ENCODE measurements around the gene APOF. TPM values are rescaled to one million over a fixed set of nuclear protein-coding genes. Genes with fewer than 3 reads are reported as not detected.

APOF gene
- total and polyA plus RNA-seq, 9 of the 15 experiments (the other 6 are each of a cell fraction or from before 2014, with no cell fraction given) = 0.09 to 0.15 (median 0.12) TPM; not detected in 5

GRCh38 chr12:56341616-56342015 is 21.0 kb downstream of the APOF start:
- peaks cover 42% of the 10 kb centered on the region; the same call in 2 of the 3 replicates for H3K36me3 ChIP-seq (ENCODE audit: control insufficient read depth, insufficient read depth, low read length)
- H3K27ac ChIP-seq (ENCODE audit: extremely low read depth, low read depth, low read length) = peak overlapping the region; percentile 40; the same call in 1 of the 3 replicates
- no TSS peak for BruUV-seq (replicated peaks)
- H3K79me2 ChIP-seq (ENCODE audit: control insufficient read depth, insufficient read depth, low read length) = peaks cover 7% of the 10 kb centered on the region; the same call in 2 of the 3 replicates
- TF ChIP-seq E2F4 (CRISPR knock-in tag; IDR thresholded peaks at IDR 0.05; ENCODE audit: low read depth) = no peak
- no peak for TF ChIP-seq SREBF2 (CRISPR knock-in tag; IDR thresholded peaks at IDR 0.05)
- no peak for TF ChIP-seq ZNF785 (CRISPR knock-in tag; IDR thresholded peaks at IDR 0.05)
- TF ChIP-seq RCOR1 (IDR thresholded peaks at IDR 0.05; ENCODE audit: borderline replicate concordance in 1 of 2, low read depth in 2 of 2, low read length in 2 of 2) = no peak
- TF ChIP-seq NCOR1 (IDR thresholded peaks at IDR 0.05) = no peak
- TF ChIP-seq CREM (IDR thresholded peaks at IDR 0.05; ENCODE audit: low read depth) = no peak
- no peak for TF ChIP-seq ZNF224 (CRISPR knock-in tag; IDR thresholded peaks at IDR 0.05)
- DNase-seq (ENCODE audit: extremely low read depth in 1 of 4, low spot score in 3 of 4) = no peak
- H3K4me2 ChIP-seq (ENCODE audit: insufficient read depth, low read length) = no peak overlapping the region
- no peaks in the 10 kb centered on the region for H4K20me1 ChIP-seq (replicated peaks; ENCODE audit: control insufficient read depth, insufficient read depth, low read length)
- CTCF ChIA-PET (ENCODE audit: low intra/inter-chr PET ratio) = no interaction called here
- H3K9ac ChIP-seq (ENCODE audit: insufficient read depth in 1 of 2, low read depth in 2 of 2, low read length in 2 of 2) = no peak overlapping the region
- no peak for FAIRE-seq
- peaks cover 7% of the 10 kb centered on the region for H3K9me1 ChIP-seq (ENCODE audit: control insufficient read depth, insufficient read depth, low read length)
- POLR2A ChIA-PET = interaction anchor here (0.6 to 19.0 kb wide), 4 partner anchors 9 to 336 kb away, joined by 3 to 274 read pairs (median 3); partner anchors contain the start of genes APOF and STAT2
- in situ Hi-C loops (cut with MboI) = no loop called here
- no peaks in the 10 kb centered on the region for H3K27me3 ChIP-seq (ENCODE audit: control insufficient read depth in 2 of 2, insufficient read depth in 2 of 2, low read length in 2 of 2)
- no peak overlapping the region for H3K4me3 ChIP-seq
- H3K4me1 ChIP-seq (replicated peaks in 1 of 2; ENCODE audit: control insufficient read depth in 2 of 2, insufficient read depth in 2 of 2, low read length in 2 of 2) = peaks cover 8 to 25% of the 10 kb centered on the region in 2 experiments; a peak in 4 of 5 replicates
- WGBS (ENCODE audit: insufficient coverage, low coverage, missing lambda C conversion rate) = 18% methylated on average over 1 of the region's 1 CpG
- intact Hi-C loops (cut with micrococcal nuclease) = no loop called here
- H3K9me3 ChIP-seq (replicated peaks; ENCODE audit: control insufficient read depth, insufficient read depth, low read depth, low read length) = no peaks in the 10 kb centered on the region
- no peak overlapping the region for H2AFZ ChIP-seq (ENCODE audit: low read depth, low read length)
- no peak for ATAC-seq

All from K562 (cell line).